T follicular helper cell (primary cell): ENCODE measurements around the gene CDKN2A.
"Not testable (repeated sequence)": the region's sequence is repeated elsewhere in the genome, so short reads cannot be mapped to it uniquely, and the experiment has no call there.

Experiments
- DNase-seq: peaks from one replicate; pipeline ENCODE4 v3.0.0-alpha.2; 2020; ENCODE audit warnings: low read depth

The CDKN2A gene

DNA sequence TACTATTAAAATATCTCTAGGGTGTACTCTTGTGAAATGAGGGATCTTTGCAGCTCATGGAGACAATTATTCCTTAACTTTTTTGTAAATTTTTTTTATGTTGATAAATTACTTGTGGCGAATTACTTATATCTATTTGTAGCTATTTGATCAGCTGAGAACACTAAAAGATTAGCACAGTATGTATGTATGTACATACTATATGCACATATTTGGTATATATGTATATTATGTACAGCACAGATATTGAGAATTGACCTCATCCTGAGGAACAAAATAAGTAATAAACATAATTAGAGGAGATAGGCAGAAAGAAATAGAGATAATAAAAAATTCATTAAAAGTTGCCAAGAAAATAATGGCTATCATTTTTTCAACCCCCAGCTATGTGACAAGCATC is 11.8 kb downstream of the CDKN2A start:
- no peak for DNase-seq

GRCh38 chr9:21976334-21976875 is 17.8 kb downstream of the CDKN2A start:
- no peak for DNase-seq

DNA sequence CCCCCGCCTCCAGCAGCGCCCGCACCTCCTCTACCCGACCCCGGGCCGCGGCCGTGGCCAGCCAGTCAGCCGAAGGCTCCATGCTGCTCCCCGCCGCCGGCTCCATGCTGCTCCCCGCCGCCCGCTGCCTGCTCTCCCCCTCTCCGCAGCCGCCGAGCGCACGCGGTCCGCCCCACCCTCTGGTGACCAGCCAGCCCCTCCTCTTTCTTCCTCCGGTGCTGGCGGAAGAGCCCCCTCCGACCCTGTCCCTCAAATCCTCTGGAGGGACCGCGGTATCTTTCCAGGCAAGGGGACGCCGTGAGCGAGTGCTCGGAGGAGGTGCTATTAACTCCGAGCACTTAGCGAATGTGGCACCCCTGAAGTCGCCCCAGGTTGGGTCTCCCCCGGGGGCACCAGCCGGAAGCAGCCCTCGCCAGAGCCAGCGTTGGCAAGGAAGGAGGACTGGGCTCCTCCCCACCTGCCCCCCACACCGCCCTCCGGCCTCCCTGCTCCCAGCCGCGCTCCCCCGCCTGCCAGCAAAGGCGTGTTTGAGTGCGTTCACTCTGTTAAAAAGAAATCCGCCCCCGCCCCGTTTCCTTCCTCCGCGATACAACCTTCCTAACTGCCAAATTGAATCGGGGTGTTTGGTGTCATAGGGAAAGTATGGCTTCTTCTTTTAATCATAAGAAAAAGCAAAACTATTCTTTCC is 19.3 kb downstream of the CDKN2A start:
- no peak for DNase-seq

GRCh38 chr9:21974343-21974721 is 19.9 kb downstream of the CDKN2A start:
- DNase-seq: no peak

DNA sequence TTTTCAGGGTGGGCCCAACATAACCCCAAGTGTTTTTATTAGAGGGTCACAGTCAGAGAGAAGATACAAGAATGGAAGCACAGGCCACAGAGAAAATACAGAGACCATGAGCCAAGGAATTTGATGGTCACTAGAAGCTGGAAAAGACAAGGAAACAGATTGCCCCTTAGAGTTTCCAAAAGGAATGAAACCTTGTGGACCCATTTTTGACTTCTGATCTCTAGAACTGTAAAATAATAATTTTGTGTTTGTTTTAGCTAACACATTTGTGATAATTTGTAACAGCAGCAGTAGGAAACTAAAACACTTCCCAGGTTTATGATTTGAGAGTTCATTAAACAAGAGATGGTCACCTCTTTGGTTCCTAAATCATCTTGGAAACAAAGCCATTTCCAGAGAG is 21.8 kb downstream of the CDKN2A start:
- no peak for DNase-seq

DNA sequence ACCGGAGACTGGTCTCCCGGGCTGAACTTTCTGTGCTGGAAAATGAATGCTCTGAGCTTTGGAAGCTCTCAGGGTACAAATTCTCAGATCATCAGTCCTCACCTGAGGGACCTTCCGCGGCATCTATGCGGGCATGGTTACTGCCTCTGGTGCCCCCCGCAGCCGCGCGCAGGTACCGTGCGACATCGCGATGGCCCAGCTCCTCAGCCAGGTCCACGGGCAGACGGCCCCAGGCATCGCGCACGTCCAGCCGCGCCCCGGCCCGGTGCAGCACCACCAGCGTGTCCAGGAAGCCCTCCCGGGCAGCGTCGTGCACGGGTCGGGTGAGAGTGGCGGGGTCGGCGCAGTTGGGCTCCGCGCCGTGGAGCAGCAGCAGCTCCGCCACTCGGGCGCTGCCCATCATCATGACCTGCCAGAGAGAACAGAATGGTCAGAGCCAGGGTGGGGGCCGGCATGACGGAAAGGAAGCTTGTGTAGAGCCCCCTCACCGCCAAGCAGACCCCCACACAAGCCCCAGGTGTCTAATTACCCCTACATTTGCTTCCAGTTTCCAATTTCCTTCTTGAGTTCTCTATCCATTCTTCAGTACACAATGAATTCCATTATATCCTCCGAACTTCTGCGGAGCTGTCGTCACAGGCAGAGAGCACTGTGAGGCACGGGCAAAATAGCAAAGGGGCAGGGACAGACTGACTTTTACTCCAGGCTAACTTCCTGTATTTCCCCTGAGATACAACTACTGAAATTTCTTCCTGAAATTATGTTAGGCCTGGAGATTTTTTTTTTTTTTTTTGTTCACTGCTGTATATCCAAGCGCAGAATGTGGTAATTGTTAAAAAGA is 23.2 kb downstream of the CDKN2A start:
- no peak for DNase-seq

DNA sequence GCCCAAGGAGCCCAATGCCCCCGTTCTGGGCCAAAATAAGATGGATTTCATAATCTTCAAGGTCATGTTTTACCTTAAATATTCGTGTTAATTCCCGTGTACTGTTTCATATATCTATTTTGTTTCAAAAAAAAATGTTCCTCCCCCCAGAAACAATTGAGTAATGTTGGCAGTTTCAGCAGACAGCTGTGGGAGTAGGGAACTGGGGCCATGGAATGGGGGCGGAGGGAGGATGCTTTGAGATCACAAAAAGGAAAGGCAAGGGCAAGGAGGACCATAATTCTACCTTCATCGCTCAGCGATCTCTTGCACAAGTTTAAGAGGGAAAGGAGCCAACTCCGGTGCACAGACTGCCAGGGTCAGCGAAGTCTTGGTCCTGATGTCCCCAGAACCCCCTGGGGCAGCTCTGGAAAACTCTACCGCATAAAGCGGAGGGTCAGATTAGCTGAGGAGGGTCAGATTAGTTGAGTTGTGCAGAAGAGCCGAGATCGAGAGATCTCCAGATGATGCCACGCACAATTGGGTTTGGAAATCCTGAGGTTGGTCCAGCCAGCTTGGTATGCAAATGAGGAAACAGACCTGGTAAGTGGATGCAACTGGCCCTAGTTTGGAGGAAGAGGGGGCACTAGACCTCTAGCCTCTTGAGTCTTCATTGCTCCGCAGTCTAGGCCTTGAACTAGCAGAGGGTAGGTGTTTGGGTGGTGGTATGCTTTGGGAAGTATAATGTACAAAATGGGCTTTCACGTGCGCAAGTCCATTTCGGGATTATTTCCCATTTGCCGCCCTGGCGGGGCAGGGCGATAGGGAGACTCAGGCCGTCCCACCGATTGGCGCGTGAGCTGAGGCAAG is 24.0 kb downstream of the CDKN2A start:
- no peak for DNase-seq

DNA sequence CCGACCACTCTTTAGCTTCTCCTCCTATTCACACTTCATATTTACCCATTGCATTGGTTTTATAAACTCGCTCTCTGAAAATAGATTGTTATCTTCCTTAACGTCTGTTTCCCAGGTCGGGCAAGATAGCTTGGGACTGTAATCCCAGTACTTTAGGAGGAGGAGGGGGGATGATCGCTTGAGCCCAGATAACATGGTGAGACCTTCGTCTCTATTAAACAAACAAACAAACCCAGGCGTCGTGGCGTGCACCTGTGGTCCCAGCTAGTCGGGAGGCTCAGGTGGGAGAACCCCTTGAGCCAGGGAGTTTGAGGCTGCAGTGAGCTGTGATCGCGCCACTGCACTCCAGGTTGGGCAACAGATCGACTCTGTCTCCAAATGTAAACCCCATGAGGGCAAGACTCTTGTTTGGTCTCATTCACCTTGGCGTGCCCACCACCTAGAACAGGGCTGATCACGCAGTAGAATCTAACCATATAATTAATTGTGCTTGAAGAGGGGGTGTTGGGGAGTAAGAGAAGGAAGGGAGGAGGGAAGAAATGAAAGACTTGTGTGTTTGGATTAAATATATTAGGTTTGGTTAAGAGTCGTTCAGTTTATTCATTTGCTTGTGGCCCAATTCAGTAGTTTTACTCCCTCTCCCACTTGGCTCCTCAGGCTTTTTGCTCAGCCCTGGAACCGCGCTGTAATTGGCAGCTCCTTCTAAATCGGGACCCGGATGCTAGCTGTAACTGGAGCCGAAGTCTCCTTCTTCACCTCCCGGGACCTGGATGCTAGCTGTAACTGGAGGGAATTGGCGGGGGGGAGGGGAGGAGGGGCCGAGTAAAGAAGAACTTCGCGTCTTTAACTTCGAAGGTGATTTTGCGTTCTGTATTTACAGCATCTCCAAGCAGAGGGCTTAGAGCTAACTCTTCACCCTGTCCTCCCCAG is 24.9 kb downstream of the CDKN2A start:
- DNase-seq: no peak

- no peak for DNase-seq
Observed at GRCh38 chr9:21968331-21969010, 25.7 kb downstream of the CDKN2A start.

- DNase-seq: no peak
Observed at GRCh38 chr9:21967702-21968101, 26.5 kb downstream of the CDKN2A start.

GRCh38 chr9:21967169-21967568 is 27.0 kb downstream of the CDKN2A start:
- DNase-seq: no peak

DNA sequence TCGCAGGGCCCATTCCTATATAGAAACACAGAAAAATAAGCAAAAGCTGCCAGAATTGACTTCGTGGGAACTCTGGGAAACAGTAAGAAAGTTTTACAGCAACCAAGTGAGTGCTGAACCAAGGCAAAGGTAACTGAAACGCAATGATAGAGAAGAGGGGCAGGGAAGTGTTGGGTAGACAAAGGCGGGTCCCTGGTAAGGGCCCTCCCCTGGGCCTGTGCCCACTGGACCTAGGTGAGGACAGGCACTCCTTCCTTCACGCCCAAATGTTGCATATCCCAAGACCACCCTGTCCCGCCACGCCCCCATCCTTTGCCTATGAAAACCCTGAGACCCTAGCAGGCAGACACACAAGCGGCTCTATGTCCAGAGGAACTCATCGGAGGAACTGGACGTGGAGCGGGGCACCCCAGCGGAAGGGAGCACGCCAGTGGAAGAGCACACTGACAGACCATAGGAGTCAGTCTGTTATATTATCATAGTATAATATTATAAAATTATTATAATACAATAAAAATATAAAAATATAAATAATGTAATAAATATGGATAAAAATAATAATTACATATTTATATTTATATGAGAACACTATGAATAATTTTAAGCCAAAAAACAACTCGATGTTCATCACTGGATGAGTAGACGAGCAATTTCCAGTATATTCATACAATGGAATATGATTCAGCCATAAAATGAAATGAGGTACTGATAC is 27.9 kb downstream of the CDKN2A start:
- no peak for DNase-seq

DNA sequence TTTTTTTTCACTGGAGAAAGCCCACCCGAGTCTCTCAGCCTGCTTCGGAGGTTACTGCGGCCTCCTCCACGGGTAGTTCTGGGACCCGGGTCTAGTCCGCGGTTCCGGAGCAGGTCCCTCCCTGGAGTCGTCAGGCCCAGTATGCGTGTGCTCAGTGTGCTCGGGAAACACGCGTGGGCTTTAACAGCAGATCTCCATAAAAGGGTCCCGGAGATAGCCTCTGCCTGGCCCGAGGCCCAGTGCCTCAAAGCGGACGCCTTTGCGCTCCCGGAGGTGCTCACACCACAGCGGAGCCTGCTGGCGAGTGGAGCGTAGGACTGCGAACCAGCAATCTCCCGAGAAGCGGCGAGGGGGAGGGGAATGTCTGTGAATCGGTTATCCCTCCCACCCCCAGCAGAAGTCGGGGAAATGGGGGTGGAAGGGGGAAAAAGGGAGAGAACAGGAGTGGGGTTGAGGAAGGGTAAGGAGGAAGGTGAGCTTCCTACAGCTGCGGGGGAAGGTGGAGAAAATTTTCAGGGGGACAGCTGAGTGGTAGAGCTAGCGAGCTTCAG is 28.7 kb downstream of the CDKN2A start:
- DNase-seq: no peak

- peak; percentile 44 for DNase-seq
Observed at GRCh38 chr9:21964925-21965385, 29.2 kb downstream of the CDKN2A start.

DNA sequence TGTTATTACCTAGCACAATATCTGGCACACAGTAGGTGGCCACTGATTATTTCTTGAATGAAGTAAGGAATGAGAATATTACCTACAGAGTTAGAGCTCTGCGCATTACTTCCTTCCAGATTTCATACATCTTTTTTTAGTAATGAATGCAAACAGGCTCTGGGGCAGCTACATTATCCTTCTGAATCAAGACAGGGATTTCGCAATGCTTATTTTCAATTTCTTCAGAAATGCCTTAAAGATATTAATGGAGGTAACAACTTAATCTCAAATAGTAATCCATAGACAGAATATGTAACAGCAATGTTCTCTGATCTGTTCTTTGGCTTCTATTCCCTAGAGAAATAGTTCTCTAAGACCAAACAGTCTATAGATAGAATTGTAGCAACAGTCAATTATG is 32.6 kb downstream of the CDKN2A start:
- no peak for DNase-seq

DNA sequence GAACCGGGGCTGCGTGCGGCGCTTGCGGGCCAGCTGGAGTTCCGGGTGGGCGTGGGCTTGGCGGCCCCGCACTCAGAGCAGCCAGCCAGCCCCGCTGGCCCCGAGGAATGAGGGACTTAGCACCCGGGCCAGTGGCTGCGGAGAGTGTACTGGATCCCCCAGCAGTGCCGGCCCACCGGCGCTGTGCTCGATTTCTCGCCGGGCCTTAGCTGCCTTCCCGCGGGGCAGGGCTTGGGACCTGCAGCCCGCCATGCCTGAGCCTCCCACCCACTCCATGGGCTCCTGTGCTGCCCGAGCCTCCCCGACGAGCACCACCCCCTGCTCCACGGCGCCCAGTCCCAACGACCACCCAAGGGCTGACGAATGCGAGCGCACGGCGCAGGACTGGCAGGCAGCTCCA is 34.9 kb downstream of the CDKN2A start:
- DNase-seq: not testable (repeated sequence)

- DNase-seq: no peak
Observed at GRCh38 chr9:21958833-21959232, 35.4 kb downstream of the CDKN2A start.

- DNase-seq: no peak
Observed at GRCh38 chr9:21945606-21946005, 48.6 kb downstream of the CDKN2A start.

- no peak for DNase-seq
Observed at GRCh38 chr9:21943464-21943863, 50.7 kb downstream of the CDKN2A start.
